ENCODE data around the gene HSP90AB1.

DNA sequence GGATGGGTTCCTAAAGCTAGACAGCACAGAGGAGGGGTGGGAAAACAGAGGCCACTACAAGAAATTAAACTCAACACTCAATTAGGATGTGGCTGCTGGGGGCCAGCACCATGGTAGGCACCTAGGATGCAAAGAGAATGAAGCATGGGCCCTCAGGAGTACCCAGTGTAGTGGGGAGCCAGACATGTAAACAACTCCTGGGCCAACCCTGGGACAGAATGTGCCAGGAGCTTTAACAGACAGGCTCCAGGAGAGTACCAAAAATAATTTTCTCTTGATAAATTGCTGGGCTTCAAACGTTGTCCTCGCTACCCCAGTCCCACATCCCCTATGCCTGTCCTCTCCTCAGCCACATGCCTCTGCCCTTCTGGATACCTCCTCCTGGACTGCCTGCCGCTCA, 25.0 kb downstream of the HSP90AB1 start:
- TF ChIP-seq, protein P1, sequence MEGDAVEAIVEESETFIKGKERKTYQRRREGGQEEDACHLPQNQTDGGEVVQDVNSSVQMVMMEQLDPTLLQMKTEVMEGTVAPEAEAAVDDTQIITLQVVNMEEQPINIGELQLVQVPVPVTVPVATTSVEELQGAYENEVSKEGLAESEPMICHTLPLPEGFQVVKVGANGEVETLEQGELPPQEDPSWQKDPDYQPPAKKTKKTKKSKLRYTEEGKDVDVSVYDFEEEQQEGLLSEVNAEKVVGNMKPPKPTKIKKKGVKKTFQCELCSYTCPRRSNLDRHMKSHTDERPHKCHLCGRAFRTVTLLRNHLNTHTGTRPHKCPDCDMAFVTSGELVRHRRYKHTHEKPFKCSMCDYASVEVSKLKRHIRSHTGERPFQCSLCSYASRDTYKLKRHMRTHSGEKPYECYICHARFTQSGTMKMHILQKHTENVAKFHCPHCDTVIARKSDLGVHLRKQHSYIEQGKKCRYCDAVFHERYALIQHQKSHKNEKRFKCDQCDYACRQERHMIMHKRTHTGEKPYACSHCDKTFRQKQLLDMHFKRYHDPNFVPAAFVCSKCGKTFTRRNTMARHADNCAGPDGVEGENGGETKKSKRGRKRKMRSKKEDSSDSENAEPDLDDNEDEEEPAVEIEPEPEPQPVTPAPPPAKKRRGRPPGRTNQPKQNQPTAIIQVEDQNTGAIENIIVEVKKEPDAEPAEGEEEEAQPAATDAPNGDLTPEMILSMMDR (conservative IDR thresholded peaks at IDR 0.05): no peak
- TF ChIP-seq ZFX (IDR thresholded peaks at IDR 0.05): no peak
